Left ventricle myocardium inferior (tissue), 1 donor: ENCODE results near the gene ATF3. TPM values are rescaled to one million over a fixed set of nuclear protein-coding genes. Genes with fewer than 3 reads are reported as not detected.

Source experiments
- DNase-seq: peaks from one replicate; pipeline ENCODE4 v3.0.0-alpha.2; 2020
- H3K27ac ChIP-seq: fragments of 200-600 bp; replicated peaks from 2 replicates; pipeline ENCODE4 v1.8.0; 2021
- H3K27me3 ChIP-seq: fragments of 200-600 bp; 2 replicates; pipeline ENCODE4 v1.8.0; 2021; ENCODE audit warnings: low read depth
- H3K36me3 ChIP-seq: fragments of 200-600 bp; 2 replicates; pipeline ENCODE4 v1.8.0; 2021
- H3K4me1 ChIP-seq: fragments of 200-600 bp; 2 replicates; pipeline ENCODE4 v1.8.0; 2021
- H3K4me3 ChIP-seq: fragments of 200-600 bp; 2 replicates; pipeline ENCODE4 v1.8.0; 2021; ENCODE audit warnings: mild to moderate bottlenecking, moderate library complexity
- H3K9me3 ChIP-seq: fragments of 200-600 bp; replicated peaks from 2 replicates; pipeline ENCODE4 v1.8.0; 2021
- CTCF ChIP-seq: fragments of 200-600 bp; IDR thresholded peaks from 2 replicates; pipeline ENCODE4 v1.8.0; 2021; ENCODE audit warnings: antibody characterized with exemption, mild to moderate bottlenecking, borderline replicate concordance
- intact Hi-C: fragments of 100-400 bp; cut with micrococcal nuclease; formaldehyde crosslinking; loops from one replicate; pipeline ENCODE4 v1.11.0; 2022
- total RNA-seq: library from RNA; stranded (reverse); fragmentation: NEBNext Ultra II Directional; extraction: Animal tissue kit (Norgen Biotek cat#: 25700); gene quantifications from one replicate; pipeline ENCODE4 v1.2.1, GENCODE V29; 2021
- donor health status: DM: no; HTN: yes; CAD: no; lungs with severe emphysema.

ATF3 gene
- total RNA-seq, 1 donor from 2014 or later, result 20.0 TPM

- H3K9me3 ChIP-seq, result no peaks in the 10 kb centered on the region
- no peaks in the 10 kb centered on the region for H3K36me3 ChIP-seq
- DNase-seq, result no peak
- no peak overlapping the region for H3K27ac ChIP-seq
- H3K4me1 ChIP-seq, result peaks cover 1% of the 10 kb centered on the region
- H3K27me3 ChIP-seq, result peaks cover 1% of the 10 kb centered on the region
- intact Hi-C loops, result no loop called here
- TF ChIP-seq CTCF, result no peak
- H3K4me3 ChIP-seq, result no peak overlapping the region
Observed at GRCh38 chr1:212600071-212600915, 8.3 kb upstream of the ATF3 start.

- no peaks in the 10 kb centered on the region for H3K36me3 ChIP-seq
- DNase-seq, result no peak
- H3K27ac ChIP-seq, result no peak overlapping the region
- H3K9me3 ChIP-seq, result no peaks in the 10 kb centered on the region
- H3K4me1 ChIP-seq, result peaks cover 8% of the 10 kb centered on the region
- H3K27me3 ChIP-seq, result peaks cover 8% of the 10 kb centered on the region
- H3K4me3 ChIP-seq, result no peak overlapping the region
- intact Hi-C loops, result no loop called here
- no peak for TF ChIP-seq CTCF
Observed at GRCh38 chr1:212600980-212601379, 7.6 kb upstream of the ATF3 start.

- intact Hi-C loops, result no loop called here
- Histone ChIP-seq H3K27me3 (peaks cover 13% of the 10 kb centered on the region), H3K4me1 (peaks cover 14% of the 10 kb centered on the region), H3K27ac (no peak overlapping the region), H3K9me3 (no peaks in the 10 kb centered on the region), H3K36me3 (no peaks in the 10 kb centered on the region), H3K4me3 (no peak overlapping the region)
- no peak for DNase-seq
- no peak for TF ChIP-seq CTCF
Observed at GRCh38 chr1:212601524-212601923, 7.0 kb upstream of the ATF3 start.

- H3K27me3 ChIP-seq, result peaks cover 23% of the 10 kb centered on the region
- no peak for TF ChIP-seq CTCF
- intact Hi-C loops, result no loop called here
- peak overlapping the region; percentile 86 for H3K4me3 ChIP-seq
- no peaks in the 10 kb centered on the region for H3K9me3 ChIP-seq
- peak overlapping the region; percentile 3 for H3K27ac ChIP-seq
- peaks cover 51% of the 10 kb centered on the region for H3K4me1 ChIP-seq
- no peaks in the 10 kb centered on the region for H3K36me3 ChIP-seq
- DNase-seq, result no peak
Observed at GRCh38 chr1:212605441-212606394, 2.8 kb upstream of the ATF3 start.

GRCh38 chr1:212606395-212607205, 2.0 kb upstream of the ATF3 start:
- peak overlapping the region; percentile 98 for H3K27ac ChIP-seq
- intact Hi-C loops, result no loop called here
- peaks cover 59% of the 10 kb centered on the region for H3K4me1 ChIP-seq

More at GRCh38 chr1:212606395-212607205, 2.0 kb upstream of the ATF3 start:
- DNase-seq, result peak; percentile 31
- no peak for TF ChIP-seq CTCF
- no peaks in the 10 kb centered on the region for H3K36me3 ChIP-seq
- H3K4me3 ChIP-seq, result peak overlapping the region; percentile 86
- H3K27me3 ChIP-seq, result peaks cover 23% of the 10 kb centered on the region
- H3K9me3 ChIP-seq, result no peaks in the 10 kb centered on the region
